ENCODE results near the gene MYL10. TPM values are rescaled to one million over a fixed set of nuclear protein-coding genes. Genes with fewer than 3 reads are reported as not detected.
A peak's percentile ranks its signal among the peaks of the same experiment; 100 is the strongest.

The MYL10 gene
- total and polyA plus RNA-seq, 2 experiments from 2014 or later = 1.3 TPM; not detected in 1

DNA sequence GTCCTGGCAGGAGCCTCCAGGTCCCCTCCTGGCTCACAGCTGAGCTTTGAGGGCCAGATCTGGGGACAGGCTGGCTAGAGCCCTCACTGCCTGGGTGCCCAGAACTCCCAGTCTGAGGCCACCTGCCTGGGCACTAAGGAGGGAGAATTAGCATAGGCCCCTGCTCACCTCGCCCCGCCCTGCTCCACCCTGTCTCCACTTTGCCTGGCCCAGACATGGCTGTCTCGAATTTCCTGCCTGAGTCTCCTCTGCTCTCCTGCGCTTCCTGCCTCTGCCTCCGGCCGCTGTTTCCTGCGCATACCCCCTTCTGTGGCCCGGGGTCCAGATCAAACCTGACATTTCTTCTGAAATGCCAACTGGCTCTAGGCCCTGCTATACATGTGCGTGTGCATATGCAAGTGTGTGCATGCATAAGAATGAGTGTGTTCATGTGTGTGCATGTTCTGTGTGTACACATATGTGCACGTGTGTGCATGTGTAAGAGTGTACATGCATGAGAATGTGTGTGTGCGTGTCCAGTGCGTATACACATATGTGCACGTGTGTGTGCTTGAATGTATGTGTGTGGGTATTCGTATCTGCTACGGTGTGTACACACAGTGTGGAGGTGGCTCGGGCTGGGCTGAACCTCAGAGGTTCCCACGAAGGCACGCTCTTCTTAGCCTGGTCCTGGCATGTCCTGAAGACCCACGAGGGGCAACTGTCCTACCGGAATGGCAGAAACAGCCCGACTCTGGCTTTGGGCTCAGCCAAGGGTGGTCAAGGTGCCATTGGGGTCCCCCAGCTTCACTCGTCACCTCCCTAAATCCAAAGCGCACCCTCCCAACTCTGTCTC is 64.9 kb downstream of the MYL10 start:
- DNase-seq (ENCODE audit: low spot score) (peak; percentile 62), ATAC-seq (peak; percentile 57)

More for the DNA sequence above, 64.9 kb downstream of the MYL10 start:
- Mint-ChIP-seq H3K4me3 (no peak overlapping the region), H3K27ac (peak overlapping the region; percentile 11; the same call in 1 of the 2 replicates), H3K27me3 (ENCODE audit: insufficient read depth, low read depth, poor library complexity) (peaks cover 18% of the 10 kb centered on the region), H3K9me3 (peaks cover 7% of the 10 kb centered on the region; the same call in 2 of the 3 replicates), H3K4me1 (peaks cover 29% of the 10 kb centered on the region), H3K36me3 (ENCODE audit: low read depth) (no peaks in the 10 kb centered on the region; the same call in 2 of the 3 replicates)
- no peaks in the 10 kb centered on the region for H3K36me3 ChIP-seq (ENCODE audit: insufficient read depth)
- H2AFZ ChIP-seq = no peak overlapping the region; the same call in 1 of the 2 replicates
- H3K79me2 ChIP-seq (replicated peaks; ENCODE audit: insufficient read depth) = no peaks in the 10 kb centered on the region
- H3K4me2 ChIP-seq = no peak overlapping the region
- peaks cover 6% of the 10 kb centered on the region; the same call in 1 of the 2 replicates for H3F3A ChIP-seq (replicated peaks; ENCODE audit: low read depth)
- H4K20me1 ChIP-seq (replicated peaks; ENCODE audit: insufficient read depth) = no peaks in the 10 kb centered on the region; the same call in 1 of the 2 replicates
- H3K4me1 ChIP-seq (ENCODE audit: insufficient read depth) = peaks cover 7% of the 10 kb centered on the region; the same call in 1 of the 2 replicates
- TF ChIP-seq, protein P1, sequence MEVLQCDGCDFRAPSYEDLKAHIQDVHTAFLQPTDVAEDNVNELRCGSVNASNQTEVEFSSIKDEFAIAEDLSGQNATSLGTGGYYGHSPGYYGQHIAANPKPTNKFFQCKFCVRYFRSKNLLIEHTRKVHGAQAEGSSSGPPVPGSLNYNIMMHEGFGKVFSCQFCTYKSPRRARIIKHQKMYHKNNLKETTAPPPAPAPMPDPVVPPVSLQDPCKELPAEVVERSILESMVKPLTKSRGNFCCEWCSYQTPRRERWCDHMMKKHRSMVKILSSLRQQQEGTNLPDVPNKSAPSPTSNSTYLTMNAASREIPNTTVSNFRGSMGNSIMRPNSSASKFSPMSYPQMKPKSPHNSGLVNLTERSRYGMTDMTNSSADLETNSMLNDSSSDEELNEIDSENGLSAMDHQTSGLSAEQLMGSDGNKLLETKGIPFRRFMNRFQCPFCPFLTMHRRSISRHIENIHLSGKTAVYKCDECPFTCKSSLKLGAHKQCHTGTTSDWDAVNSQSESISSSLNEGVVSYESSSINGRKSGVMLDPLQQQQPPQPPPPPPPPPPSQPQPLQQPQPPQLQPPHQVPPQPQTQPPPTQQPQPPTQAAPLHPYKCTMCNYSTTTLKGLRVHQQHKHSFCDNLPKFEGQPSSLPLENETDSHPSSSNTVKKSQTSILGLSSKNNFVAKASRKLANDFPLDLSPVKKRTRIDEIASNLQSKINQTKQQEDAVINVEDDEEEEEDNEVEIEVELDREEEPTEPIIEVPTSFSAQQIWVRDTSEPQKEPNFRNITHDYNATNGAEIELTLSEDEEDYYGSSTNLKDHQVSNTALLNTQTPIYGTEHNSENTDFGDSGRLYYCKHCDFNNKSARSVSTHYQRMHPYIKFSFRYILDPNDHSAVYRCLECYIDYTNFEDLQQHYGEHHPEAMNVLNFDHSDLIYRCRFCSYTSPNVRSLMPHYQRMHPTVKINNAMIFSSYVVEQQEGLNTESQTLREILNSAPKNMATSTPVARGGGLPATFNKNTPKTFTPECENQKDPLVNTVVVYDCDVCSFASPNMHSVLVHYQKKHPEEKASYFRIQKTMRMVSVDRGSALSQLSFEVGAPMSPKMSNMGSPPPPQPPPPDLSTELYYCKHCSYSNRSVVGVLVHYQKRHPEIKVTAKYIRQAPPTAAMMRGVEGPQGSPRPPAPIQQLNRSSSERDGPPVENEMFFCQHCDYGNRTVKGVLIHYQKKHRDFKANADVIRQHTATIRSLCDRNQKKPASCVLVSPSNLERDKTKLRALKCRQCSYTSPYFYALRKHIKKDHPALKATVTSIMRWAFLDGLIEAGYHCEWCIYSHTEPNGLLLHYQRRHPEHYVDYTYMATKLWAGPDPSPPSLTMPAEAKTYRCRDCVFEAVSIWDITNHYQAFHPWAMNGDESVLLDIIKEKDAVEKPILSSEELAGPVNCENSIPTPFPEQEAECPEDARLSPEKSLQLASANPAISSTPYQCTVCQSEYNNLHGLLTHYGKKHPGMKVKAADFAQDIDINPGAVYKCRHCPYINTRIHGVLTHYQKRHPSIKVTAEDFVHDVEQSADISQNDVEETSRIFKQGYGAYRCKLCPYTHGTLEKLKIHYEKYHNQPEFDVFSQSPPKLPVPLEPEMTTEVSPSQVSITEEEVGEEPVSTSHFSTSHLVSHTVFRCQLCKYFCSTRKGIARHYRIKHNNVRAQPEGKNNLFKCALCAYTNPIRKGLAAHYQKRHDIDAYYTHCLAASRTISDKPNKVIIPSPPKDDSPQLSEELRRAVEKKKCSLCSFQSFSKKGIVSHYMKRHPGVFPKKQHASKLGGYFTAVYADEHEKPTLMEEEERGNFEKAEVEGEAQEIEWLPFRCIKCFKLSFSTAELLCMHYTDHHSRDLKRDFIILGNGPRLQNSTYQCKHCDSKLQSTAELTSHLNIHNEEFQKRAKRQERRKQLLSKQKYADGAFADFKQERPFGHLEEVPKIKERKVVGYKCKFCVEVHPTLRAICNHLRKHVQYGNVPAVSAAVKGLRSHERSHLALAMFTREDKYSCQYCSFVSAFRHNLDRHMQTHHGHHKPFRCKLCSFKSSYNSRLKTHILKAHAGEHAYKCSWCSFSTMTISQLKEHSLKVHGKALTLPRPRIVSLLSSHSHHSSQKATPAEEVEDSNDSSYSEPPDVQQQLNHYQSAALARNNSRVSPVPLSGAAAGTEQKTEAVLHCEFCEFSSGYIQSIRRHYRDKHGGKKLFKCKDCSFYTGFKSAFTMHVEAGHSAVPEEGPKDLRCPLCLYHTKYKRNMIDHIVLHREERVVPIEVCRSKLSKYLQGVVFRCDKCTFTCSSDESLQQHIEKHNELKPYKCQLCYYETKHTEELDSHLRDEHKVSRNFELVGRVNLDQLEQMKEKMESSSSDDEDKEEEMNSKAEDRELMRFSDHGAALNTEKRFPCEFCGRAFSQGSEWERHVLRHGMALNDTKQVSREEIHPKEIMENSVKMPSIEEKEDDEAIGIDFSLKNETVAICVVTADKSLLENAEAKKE (CRISPR knock-in tag; IDR thresholded peaks at IDR 0.05) = no peak
- no peaks in the 10 kb centered on the region for H3K9me2 ChIP-seq (ENCODE audit: insufficient read depth)
- no peak overlapping the region for H3K4me3 ChIP-seq
- no peak overlapping the region for H3K27ac ChIP-seq (ENCODE audit: low read depth)
- H3K27me3 ChIP-seq (ENCODE audit: insufficient read depth) = no peaks in the 10 kb centered on the region

Other genes with a start within 250 kb of the MYL10 start
- 41.4 and 64.0 TPM in 2 replicates for gene CUX1, start 188.3 kb upstream of the MYL10 start, total RNA-seq (2014; rRNA removed; shearing (Covaris generic))
- 40.1 and 49.9 TPM in 2 replicates for gene CUX1, start 188.3 kb upstream of the MYL10 start, polyA plus RNA-seq (2016; fragmentation: Nextera tagmentation; extraction: Ambion mirVana)

Measured in GM23338 (cell line).